OCI-LY7 (cell line): Measurements from ENCODE around the gene CIB2.

Source experiments
- CTCF ChIP-seq: fragments of 200-600 bp; sonication (generic); conservative IDR thresholded peaks from 2 replicates; pipeline ENCODE4 v1.5.1; 2014; ENCODE audit warnings: mild to moderate bottlenecking, antibody characterized with exemption, low read length, moderate library complexity, mixed read lengths
- EZH2phosphoT487 ChIP-seq: fragments of 200-600 bp; sonication (generic); IDR thresholded peaks from 2 replicates; pipeline ENCODE4 v1.6.1; 2018; ENCODE audit warnings: low read depth, borderline replicate concordance, mild to moderate bottlenecking, mixed run types, antibody characterized with exemption, low read length, moderate library complexity, mixed read lengths

- no peak for TF ChIP-seq CTCF
- no peak for TF ChIP-seq EZH2phosphoT487
These were observed 74.5 kb downstream of the CIB2 start for GRCh38 chr15:78056714-78057269.
